ENCODE measurements around the gene CRB3. TPM values are rescaled to one million over a fixed set of nuclear protein-coding genes. Genes with fewer than 3 reads are reported as not detected.

Gene CRB3
- total and polyA plus RNA-seq, 2 of the 4 experiments (the other 2 are of a cell fraction) = not detected

DNA sequence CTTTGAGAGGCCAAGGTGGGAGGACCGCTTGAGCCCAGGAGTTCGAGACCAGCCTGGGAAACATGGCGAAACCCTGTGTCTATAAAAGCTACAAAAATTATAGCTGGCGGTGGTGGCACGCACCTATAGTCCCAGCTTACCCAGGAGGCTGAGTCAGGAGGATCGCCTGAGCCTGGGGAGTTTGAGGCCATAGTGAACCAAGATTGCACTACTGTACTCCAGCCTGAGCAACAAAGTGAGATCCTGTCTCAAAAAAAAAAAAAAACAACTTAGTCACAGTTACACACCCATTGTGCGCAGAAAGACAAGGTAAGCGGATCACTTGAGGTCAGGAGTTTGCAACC, 18.2 kb downstream of the CRB3 start:
- dilution Hi-C loops (cut with HindIII; ENCODE audit: low sequenced_read_pairs, unreplicated experiment) (no loop called here), in situ Hi-C loops (cut with MboI; ENCODE audit: low sequenced_read_pairs) (no loop called here), intact Hi-C loops (cut with micrococcal nuclease) (no loop called here)
- Histone ChIP-seq H3K27me3 (ENCODE audit: control insufficient read depth, insufficient read depth, low read length) (peaks cover 1% of the 10 kb centered on the region; the same call in 1 of the 2 replicates), H2AFZ (replicated peaks; ENCODE audit: low read length, poor library complexity) (no peak overlapping the region), H4K20me1 (ENCODE audit: insufficient read depth, low read length) (no peaks in the 10 kb centered on the region), H3K4me1 (ENCODE audit: control insufficient read depth, insufficient read depth, low read length) (no peaks in the 10 kb centered on the region), H3K4ac (ENCODE audit: low read depth, low read length) (no peak overlapping the region), H4K5ac (ENCODE audit: low read depth, low read length) (no peak overlapping the region), H3K9me3 (ENCODE audit: control insufficient read depth, insufficient read depth, low read length) (no peaks in the 10 kb centered on the region), H2AK9ac (replicated peaks; ENCODE audit: low read depth, low read length, poor library complexity) (no peak overlapping the region), H2AK5ac (ENCODE audit: low read depth, low read length) (no peak overlapping the region), H3K56ac (ENCODE audit: extremely low read depth, insufficient read depth, low read length) (no peak overlapping the region), H3K4me3 (ENCODE audit: insufficient read depth, low read depth, low read length) (no peak overlapping the region), H3K79me1 (ENCODE audit: low read depth in 1 of 2, low read length in 2 of 2) (no peaks in the 10 kb centered on the region), H4K8ac (ENCODE audit: low read depth in 2 of 2, low read length in 2 of 2) (no peak overlapping the region), H2BK120ac (ENCODE audit: low read depth, low read length) (no peak overlapping the region), H2BK5ac (ENCODE audit: low read depth, low read length, poor library complexity, severe bottlenecking) (no peak overlapping the region), H3K4me2 (ENCODE audit: low read depth, low read length) (no peak overlapping the region), H3K23ac (ENCODE audit: low read depth, low read length) (no peak overlapping the region), H3K18ac (ENCODE audit: low read depth, low read length) (no peak overlapping the region), H3K9ac (ENCODE audit: low read depth, low read length) (no peak overlapping the region), H3K27ac (ENCODE audit: insufficient read depth, low read length) (no peak overlapping the region), H4K91ac (ENCODE audit: insufficient read depth, low read depth, low read length) (no peak overlapping the region), H2BK15ac (ENCODE audit: low read depth, low read length) (no peak overlapping the region), H2BK20ac (ENCODE audit: low read depth, low read length) (no peak overlapping the region), H3K36me3 (ENCODE audit: control insufficient read depth, insufficient read depth, low read length) (no peaks in the 10 kb centered on the region), H3K9me1 (ENCODE audit: insufficient read depth, low read length) (no peaks in the 10 kb centered on the region), H3K14ac (replicated peaks; ENCODE audit: low read depth, low read length) (no peak overlapping the region)
- CTCF ChIA-PET = no interaction called here
- WGBS, 2 experiments (ENCODE audit: extremely low coverage in 2 of 2, insufficient read length in 1 of 2) = 83% methylated on average over 2 of the region's 8 CpGs; no CpG with 5 or more reads in 1 of the 2 experiments
- BruUV-seq (replicated peaks) = no TSS peak
- DNase-seq (no peak), ATAC-seq (ENCODE audit: low read depth) (no peak)
- POLR2A ChIA-PET (ENCODE audit: unreplicated experiment) = no interaction called here
- no peak for TF ChIP-seq POLR2A (IDR thresholded peaks at IDR 0.05; ENCODE audit: low read depth, low read length)
- TF ChIP-seq CHD1 (IDR thresholded peaks at IDR 0.05; ENCODE audit: low read depth, low read length) = no peak
- no peak for TF ChIP-seq MAFK (IDR thresholded peaks at IDR 0.05; ENCODE audit: low read depth, low read length)
- no peak for TF ChIP-seq MXI1 (IDR thresholded peaks at IDR 0.05; ENCODE audit: borderline replicate concordance, low read depth, low read length)
